ENCODE data around the gene PPEF1.

The PPEF1 gene

DNA sequence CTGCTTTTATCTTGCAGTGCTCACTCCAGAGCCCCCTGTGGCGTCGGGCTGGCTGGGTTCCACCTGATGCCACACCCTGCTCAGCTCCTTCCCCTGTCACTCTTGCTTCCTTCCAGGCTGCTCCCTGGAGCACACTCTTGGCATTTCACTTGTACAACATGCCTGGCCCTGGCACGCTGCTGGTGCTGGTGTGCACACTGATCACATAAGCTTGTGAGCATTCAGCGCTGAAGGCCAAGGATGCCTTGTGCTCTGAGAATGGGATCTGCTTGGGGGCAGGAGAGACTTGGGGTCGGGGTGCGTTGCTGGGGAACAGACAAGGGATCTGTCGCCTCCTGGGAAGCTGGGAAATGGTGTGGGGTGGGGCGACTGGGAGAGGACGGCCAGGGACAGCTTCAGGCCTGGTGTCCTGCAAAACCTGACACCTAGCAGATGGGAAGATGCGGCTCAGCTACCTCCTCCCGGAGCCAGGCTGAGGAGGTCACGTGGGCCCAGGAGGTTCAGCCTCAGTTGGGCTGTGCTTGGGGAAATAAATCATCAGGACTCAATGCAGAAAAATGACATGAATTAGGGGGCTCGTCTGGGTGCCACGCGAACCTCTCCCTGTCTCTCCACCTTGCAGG is 167.9 kb downstream of the PPEF1 start:
- TF ChIP-seq, protein P1, sequence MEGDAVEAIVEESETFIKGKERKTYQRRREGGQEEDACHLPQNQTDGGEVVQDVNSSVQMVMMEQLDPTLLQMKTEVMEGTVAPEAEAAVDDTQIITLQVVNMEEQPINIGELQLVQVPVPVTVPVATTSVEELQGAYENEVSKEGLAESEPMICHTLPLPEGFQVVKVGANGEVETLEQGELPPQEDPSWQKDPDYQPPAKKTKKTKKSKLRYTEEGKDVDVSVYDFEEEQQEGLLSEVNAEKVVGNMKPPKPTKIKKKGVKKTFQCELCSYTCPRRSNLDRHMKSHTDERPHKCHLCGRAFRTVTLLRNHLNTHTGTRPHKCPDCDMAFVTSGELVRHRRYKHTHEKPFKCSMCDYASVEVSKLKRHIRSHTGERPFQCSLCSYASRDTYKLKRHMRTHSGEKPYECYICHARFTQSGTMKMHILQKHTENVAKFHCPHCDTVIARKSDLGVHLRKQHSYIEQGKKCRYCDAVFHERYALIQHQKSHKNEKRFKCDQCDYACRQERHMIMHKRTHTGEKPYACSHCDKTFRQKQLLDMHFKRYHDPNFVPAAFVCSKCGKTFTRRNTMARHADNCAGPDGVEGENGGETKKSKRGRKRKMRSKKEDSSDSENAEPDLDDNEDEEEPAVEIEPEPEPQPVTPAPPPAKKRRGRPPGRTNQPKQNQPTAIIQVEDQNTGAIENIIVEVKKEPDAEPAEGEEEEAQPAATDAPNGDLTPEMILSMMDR (conservative IDR thresholded peaks at IDR 0.05): no peak
- H3K27ac ChIP-seq: no peak overlapping the region

DNA sequence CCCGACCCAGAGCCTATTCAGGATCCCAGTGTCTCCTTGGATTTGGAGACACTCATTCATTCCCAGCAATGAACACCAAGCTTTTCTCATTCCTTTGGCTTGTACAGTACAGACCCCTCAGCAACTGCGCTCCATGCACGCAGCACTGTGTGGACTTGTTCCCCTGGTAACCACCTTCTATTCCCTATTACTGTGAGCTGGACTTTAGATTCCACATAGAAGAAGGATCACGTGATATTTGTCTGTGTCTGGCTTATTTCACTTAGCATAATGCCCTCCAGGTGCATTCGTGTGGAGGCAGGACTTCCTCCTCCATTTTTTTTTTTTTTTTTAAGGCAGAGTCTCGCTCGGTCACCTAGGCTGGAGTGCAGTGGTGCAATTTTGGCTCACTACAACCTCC is 170.0 kb downstream of the PPEF1 start:
- TF ChIP-seq, protein P1 (conservative IDR thresholded peaks at IDR 0.05): no peak
- no peak overlapping the region for H3K27ac ChIP-seq
